CD8-positive, alpha-beta memory T cell (primary cell): ENCODE results near the gene PRKCZ. TPM values are rescaled to one million over a fixed set of nuclear protein-coding genes. Genes with fewer than 3 reads are reported as not detected.

Source experiments
- CTCF ChIA-PET: fragments of 350-600 bp; sonication (Branson Sonifier 250); formaldehyde crosslinking; loops from one replicate; lab custom pipeline; 2021; ENCODE audit warnings: antibody characterized with exemption; lab: Charles Lee
- POLR2A ChIA-PET: fragments of 350-600 bp; sonication (Branson Sonifier 250); formaldehyde crosslinking; loops from one replicate; lab custom pipeline; 2021; ENCODE audit warnings: antibody characterized with exemption; lab: Charles Lee
- DNase-seq, 5 donors: peaks; one replicate each; pipeline versions ENCODE4 v3.0.0 to v3.0.0-alpha.2; 2020 to 2022; ENCODE audit warnings: mixed read lengths in 1 of 5
- H3K27ac ChIP-seq: one replicate; pipeline ENCODE4 v1.7.0; 2013; ENCODE audit warnings: low read depth, mild to moderate bottlenecking, low read length, moderate library complexity
- H3K27me3 ChIP-seq: 2 replicates; pipeline ENCODE4 v1.7.0; 2013; ENCODE audit warnings: low read length, mild to moderate bottlenecking; ENCODE audit not compliant: insufficient read depth, poor library complexity, severe bottlenecking
- H3K36me3 ChIP-seq: 2 replicates; pipeline ENCODE4 v1.7.0; 2013; ENCODE audit warnings: mild to moderate bottlenecking, low read length, moderate library complexity; ENCODE audit not compliant: insufficient read depth
- H3K4me1 ChIP-seq: 2 replicates; pipeline ENCODE4 v1.7.0; 2013; ENCODE audit warnings: mild to moderate bottlenecking, low read length, moderate library complexity; ENCODE audit not compliant: insufficient read depth
- H3K4me3 ChIP-seq: 2 replicates; pipeline ENCODE4 v1.7.0; 2013; ENCODE audit warnings: mild to moderate bottlenecking, low read length
- H3K9me3 ChIP-seq: 2 replicates; pipeline ENCODE4 v1.7.0; 2013; ENCODE audit warnings: mild to moderate bottlenecking, low read length
- H3K27ac Mint-ChIP-seq, 8 donors: one replicate each; pipeline ENCODE4 v1.8.0; 2020 to 2021; ENCODE audit warnings: mixed read lengths in 8 of 8, mild to moderate bottlenecking in 6 of 8, inconsistent platforms in 3 of 8, moderate library complexity in 3 of 8
- H3K27me3 Mint-ChIP-seq, 2 donors: one replicate each; pipeline ENCODE4 v1.8.0; 2020 to 2021; ENCODE audit warnings: mixed read lengths in 2 of 2, mild to moderate bottlenecking in 1 of 2, moderate library complexity in 1 of 2
- H3K36me3 Mint-ChIP-seq, 3 donors: one replicate each; pipeline ENCODE4 v1.8.0; 2020 to 2021; ENCODE audit warnings: mixed read lengths in 3 of 3, inconsistent platforms in 1 of 3, mild to moderate bottlenecking in 1 of 3
- H3K4me1 Mint-ChIP-seq, 3 donors: one replicate each; pipeline ENCODE4 v1.8.0; 2020 to 2021; ENCODE audit warnings: mixed read lengths in 3 of 3, inconsistent platforms in 1 of 3, mild to moderate bottlenecking in 1 of 3
- H3K4me3 Mint-ChIP-seq, 7 donors: one replicate each; pipeline ENCODE4 v1.8.0; 2020 to 2021; ENCODE audit warnings: mixed read lengths in 7 of 7, mild to moderate bottlenecking in 6 of 7, moderate library complexity in 4 of 7, inconsistent platforms in 2 of 7
- H3K9me3 Mint-ChIP-seq, 5 donors: one replicate each; pipeline ENCODE4 v1.8.0; 2020 to 2022; ENCODE audit warnings: mixed read lengths in 5 of 5, mild to moderate bottlenecking in 3 of 5, moderate library complexity in 2 of 5, inconsistent platforms in 1 of 5
- polyA plus RNA-seq: library from polyadenylated mRNA; unstranded; fragments of 300-500 nt; fragmentation: Illumina TruSeq; gene quantifications from one replicate; pipeline ENCODE4 v1.2.3, GENCODE V29; 2021
- total RNA-seq, 2 experiments: library from RNA; stranded (reverse); gene quantifications; one replicate each; pipeline ENCODE4 v1.2.3, GENCODE V29; 2021

Gene PRKCZ
- total and polyA plus RNA-seq, 3 experiments from 2014 or later, result 13.8 to 17.4 (median 15.4) TPM

DNA sequence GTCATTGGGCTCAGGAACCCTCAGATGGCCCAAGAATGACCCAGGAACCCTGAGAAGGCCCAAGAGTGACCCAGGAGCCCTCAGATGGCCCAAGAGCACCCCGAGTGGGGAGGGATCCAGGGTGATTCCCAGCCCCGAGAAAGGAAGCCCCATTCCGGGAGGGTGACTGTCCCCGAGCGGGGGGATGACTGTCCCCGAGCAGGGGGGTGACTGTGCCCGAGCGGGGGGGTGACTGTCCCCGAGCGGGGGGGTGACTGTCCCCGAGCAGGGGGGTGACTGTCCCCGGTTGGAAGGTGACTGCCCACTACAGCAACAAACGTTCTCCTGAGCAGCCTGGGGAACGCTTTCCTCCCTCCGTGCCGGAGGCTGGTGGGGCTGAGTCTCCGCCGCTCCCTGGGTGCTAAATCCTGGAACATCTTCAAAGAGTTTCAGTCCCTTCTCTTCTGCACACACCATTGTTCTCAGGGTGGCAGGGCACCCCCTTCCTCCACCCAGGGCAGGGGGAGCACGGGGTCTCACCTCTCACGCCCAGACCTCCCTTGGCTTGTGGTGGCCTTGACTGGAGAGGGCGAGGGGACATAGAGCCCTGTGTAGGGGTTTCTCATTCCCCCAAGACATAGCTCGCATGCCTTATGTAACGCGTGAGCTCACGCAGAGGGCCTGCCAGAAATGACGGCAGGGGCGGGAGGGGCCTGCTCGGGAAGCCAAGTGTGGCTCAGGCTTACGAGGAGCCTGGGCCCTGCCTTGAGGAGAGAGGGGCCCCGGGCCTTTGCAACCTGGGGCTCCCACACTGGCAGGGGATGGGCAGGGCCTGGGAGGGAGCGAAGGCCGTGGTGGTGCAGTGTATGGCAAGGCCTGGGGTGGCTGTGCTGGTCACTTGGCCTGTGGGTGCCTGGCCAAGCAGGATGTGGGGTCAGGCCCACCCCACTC is 163.6 kb downstream of the PRKCZ start:
- H3K27me3 Mint-ChIP-seq, result no peaks in the 10 kb centered on the region
- Histone ChIP-seq H3K9me3 (no peaks in the 10 kb centered on the region), H3K27me3 (no peaks in the 10 kb centered on the region), H3K36me3 (no peaks in the 10 kb centered on the region), H3K4me1 (peaks cover 15% of the 10 kb centered on the region), H3K27ac (peak overlapping the region; percentile 53), H3K4me3 (no peak overlapping the region)
- ChIA-PET CTCF (interaction anchor here (1.0 kb wide), 1 partner anchor 168 kb away, joined by 4 read pairs; no protein-coding TSS in a partner anchor), POLR2A (no interaction called here)
- peak overlapping the region in 1 of 7 donors; percentile 79 for H3K4me3 Mint-ChIP-seq
- no peaks in the 10 kb centered on the region for H3K36me3 Mint-ChIP-seq
- DNase-seq, result no peak
- no peak overlapping the region for H3K27ac Mint-ChIP-seq
- no peaks in the 10 kb centered on the region for H3K9me3 Mint-ChIP-seq
- peaks cover 0 to 9% (median 0%) of the 10 kb centered on the region in 3 donors for H3K4me1 Mint-ChIP-seq

GRCh38 chr1:2214541-2215241 is 164.5 kb downstream of the PRKCZ start:
- Histone ChIP-seq H3K27ac (no peak overlapping the region), H3K4me3 (no peak overlapping the region), H3K27me3 (no peaks in the 10 kb centered on the region), H3K9me3 (no peaks in the 10 kb centered on the region), H3K4me1 (peaks cover 15% of the 10 kb centered on the region), H3K36me3 (no peaks in the 10 kb centered on the region)
- Mint-ChIP-seq H3K27ac (no peak overlapping the region), H3K36me3 (no peaks in the 10 kb centered on the region), H3K4me1 (peaks cover 0 to 9% (median 0%) of the 10 kb centered on the region in 3 donors), H3K27me3 (no peaks in the 10 kb centered on the region), H3K4me3 (no peak overlapping the region), H3K9me3 (no peaks in the 10 kb centered on the region)
- POLR2A ChIA-PET, result no interaction called here
- no peak for DNase-seq
- CTCF ChIA-PET, result interaction anchor here (1.0 kb wide), 1 partner anchor 167 kb away, joined by 4 read pairs; no protein-coding TSS in a partner anchor

GRCh38 chr1:2215329-2215728 is 165.1 kb downstream of the PRKCZ start:
- no peaks in the 10 kb centered on the region for H3K27me3 ChIP-seq
- DNase-seq, result no peak
- POLR2A ChIA-PET, result interaction anchor here (0.7 kb wide), 1 partner anchor 96 kb away, joined by 3 read pairs; no protein-coding TSS in a partner anchor
- H3K36me3 ChIP-seq, result no peaks in the 10 kb centered on the region
- H3K4me1 Mint-ChIP-seq, result peaks cover 0 to 9% (median 0%) of the 10 kb centered on the region in 3 donors
- CTCF ChIA-PET, result no interaction called here
- H3K27ac ChIP-seq, result no peak overlapping the region
- H3K27me3 Mint-ChIP-seq, result no peaks in the 10 kb centered on the region
- H3K36me3 Mint-ChIP-seq, result no peaks in the 10 kb centered on the region
- H3K27ac Mint-ChIP-seq, result no peak overlapping the region
- H3K9me3 ChIP-seq, result no peaks in the 10 kb centered on the region
- no peaks in the 10 kb centered on the region for H3K9me3 Mint-ChIP-seq
- H3K4me1 ChIP-seq, result peaks cover 15% of the 10 kb centered on the region
- no peak overlapping the region for H3K4me3 ChIP-seq
- H3K4me3 Mint-ChIP-seq, result no peak overlapping the region

DNA sequence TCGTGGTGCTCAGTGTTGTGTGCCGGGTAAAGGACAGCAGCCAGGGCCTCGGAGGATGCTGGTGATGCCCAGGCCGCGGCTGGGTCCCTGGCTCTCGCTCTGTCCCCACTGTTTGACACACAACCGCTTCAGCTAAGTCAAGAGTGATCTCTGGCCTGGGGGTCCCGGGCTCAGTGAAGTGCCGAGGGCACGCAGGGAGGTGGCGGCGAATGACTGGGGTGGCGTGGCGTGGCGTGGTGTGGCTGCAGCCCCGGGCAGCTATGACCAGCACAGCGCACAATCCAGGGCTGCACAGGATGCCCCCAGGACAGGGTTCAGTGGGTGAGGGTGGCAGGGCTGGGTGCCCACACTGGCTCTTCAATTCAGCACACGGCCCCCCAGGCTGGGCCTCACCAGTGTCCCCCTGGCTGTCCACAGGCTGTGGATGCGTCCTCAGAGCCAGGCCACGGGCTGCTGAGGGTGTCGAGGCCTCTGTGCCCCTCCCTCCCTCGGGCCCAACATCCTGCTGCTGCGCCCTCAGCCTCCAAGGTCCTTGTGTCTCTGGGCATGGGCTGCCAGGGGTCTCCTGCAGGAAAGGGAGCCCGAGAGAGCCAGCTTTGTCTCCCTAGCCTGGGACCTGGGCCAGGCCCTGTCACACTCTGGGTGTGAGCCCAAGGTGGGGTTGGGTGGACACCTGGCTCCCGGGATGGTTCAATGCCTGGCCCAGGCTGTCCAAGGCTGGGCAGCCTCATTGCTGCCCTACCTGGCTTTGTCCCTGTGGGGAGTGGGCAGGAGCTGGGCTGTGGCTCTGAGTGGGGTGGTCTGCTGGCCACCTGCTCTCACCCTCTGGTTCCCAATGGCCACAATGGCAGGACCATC is 165.9 kb downstream of the PRKCZ start:
- no peaks in the 10 kb centered on the region for H3K27me3 ChIP-seq
- POLR2A ChIA-PET, result interaction anchor here (0.7 kb wide), 1 partner anchor 95 kb away, joined by 3 read pairs; no protein-coding TSS in a partner anchor
- Mint-ChIP-seq H3K9me3 (no peaks in the 10 kb centered on the region), H3K4me3 (no peak overlapping the region), H3K36me3 (no peaks in the 10 kb centered on the region), H3K27me3 (peaks cover 0 to 1% of the 10 kb centered on the region in 2 donors), H3K4me1 (peaks cover 0 to 9% (median 0%) of the 10 kb centered on the region in 3 donors), H3K27ac (peak overlapping the region in 1 of 8 donors; percentile 86)
- CTCF ChIA-PET, result no interaction called here
- DNase-seq, result no peak
- no peaks in the 10 kb centered on the region for H3K36me3 ChIP-seq
- no peak overlapping the region for H3K27ac ChIP-seq
- no peaks in the 10 kb centered on the region for H3K9me3 ChIP-seq
- no peak overlapping the region for H3K4me3 ChIP-seq
- peaks cover 15% of the 10 kb centered on the region for H3K4me1 ChIP-seq

DNA sequence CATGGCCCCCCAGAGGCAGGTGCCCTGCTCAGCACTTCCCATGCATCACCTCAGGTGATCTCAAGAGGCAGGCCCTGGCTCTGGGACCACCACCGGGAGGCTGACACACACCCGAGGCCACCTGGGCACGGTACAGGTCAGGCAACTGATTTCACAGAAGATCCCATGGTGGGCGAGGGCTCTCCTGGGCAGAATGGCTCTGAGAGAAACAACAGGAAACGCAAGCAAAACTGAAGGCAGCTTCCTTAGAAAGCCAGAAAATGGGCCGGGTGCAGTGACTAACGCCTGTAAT is 166.5 kb downstream of the PRKCZ start:
- peaks cover 15% of the 10 kb centered on the region for H3K4me1 ChIP-seq
- POLR2A ChIA-PET, result no interaction called here
- Mint-ChIP-seq H3K9me3 (no peaks in the 10 kb centered on the region), H3K4me1 (peaks cover 0 to 9% (median 0%) of the 10 kb centered on the region in 3 donors), H3K4me3 (no peak overlapping the region), H3K27me3 (peaks cover 0 to 1% of the 10 kb centered on the region in 2 donors), H3K36me3 (no peaks in the 10 kb centered on the region), H3K27ac (no peak overlapping the region)
- H3K4me3 ChIP-seq, result no peak overlapping the region
- CTCF ChIA-PET, result no interaction called here
- no peak for DNase-seq
- H3K27me3 ChIP-seq, result no peaks in the 10 kb centered on the region
- H3K9me3 ChIP-seq, result no peaks in the 10 kb centered on the region
- no peak overlapping the region for H3K27ac ChIP-seq
- H3K36me3 ChIP-seq, result no peaks in the 10 kb centered on the region

DNA sequence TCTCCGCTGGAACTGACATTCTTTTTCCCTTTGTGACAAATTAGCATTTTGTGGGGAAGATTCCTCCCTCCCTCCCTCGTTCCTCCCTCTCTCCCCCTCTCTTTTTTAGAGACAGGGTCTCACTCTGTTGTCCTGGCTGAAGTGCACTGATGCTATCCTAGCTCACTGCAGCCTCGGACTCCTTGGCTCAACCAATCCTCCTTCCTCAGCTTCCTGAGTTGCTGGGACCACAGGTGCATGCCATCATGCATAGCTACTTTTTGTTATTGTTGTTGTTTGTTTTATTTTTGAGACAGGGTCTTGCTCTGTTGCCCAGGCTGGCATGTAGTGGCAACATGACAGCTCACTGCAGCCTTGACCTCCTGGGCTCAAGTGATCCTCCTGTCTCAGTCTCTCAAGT is 171.1 kb downstream of the PRKCZ start:
- DNase-seq, result no peak
- no peak overlapping the region for H3K4me3 Mint-ChIP-seq
- no peak overlapping the region for H3K27ac ChIP-seq
- H3K4me3 ChIP-seq, result no peak overlapping the region
- H3K9me3 Mint-ChIP-seq, result no peaks in the 10 kb centered on the region
- no peak overlapping the region for H3K27ac Mint-ChIP-seq
- H3K36me3 Mint-ChIP-seq, result no peaks in the 10 kb centered on the region
- no peaks in the 10 kb centered on the region for H3K9me3 ChIP-seq
- POLR2A ChIA-PET, result no interaction called here
- no peaks in the 10 kb centered on the region for H3K4me1 ChIP-seq
- H3K27me3 ChIP-seq, result no peaks in the 10 kb centered on the region
- CTCF ChIA-PET, result no interaction called here
- H3K27me3 Mint-ChIP-seq, result peaks cover 0 to 2% of the 10 kb centered on the region in 2 donors
- H3K4me1 Mint-ChIP-seq, result peaks cover 2 to 5% (median 5%) of the 10 kb centered on the region in 3 donors
- H3K36me3 ChIP-seq, result no peaks in the 10 kb centered on the region

DNA sequence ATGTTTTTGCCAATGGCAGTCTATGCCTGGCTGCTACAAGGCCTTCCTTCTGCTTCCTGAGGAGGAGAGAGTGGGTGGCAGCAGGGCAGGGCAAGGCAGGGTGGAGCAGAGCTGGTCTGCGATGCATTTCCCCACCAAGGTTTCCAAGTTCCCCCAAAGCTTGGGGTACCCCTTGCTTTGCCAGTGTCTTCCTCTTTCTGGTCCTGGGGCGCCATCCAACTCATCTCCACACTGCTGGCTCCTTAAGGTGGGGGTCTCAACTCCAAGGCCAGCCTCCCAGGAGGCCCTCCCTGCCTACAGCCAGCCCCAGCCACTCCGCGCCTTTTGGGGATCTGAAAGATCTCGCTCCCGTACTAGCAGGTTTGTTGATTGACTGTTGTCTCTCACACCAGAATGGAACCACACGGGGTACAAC is 174.0 kb downstream of the PRKCZ start:
- no peaks in the 10 kb centered on the region for H3K36me3 ChIP-seq
- H3K9me3 ChIP-seq, result no peaks in the 10 kb centered on the region
- POLR2A ChIA-PET, result no interaction called here
- no peaks in the 10 kb centered on the region for H3K4me1 ChIP-seq
- no peaks in the 10 kb centered on the region for H3K27me3 ChIP-seq
- CTCF ChIA-PET, result interaction anchor here (1.4 kb wide), 1 partner anchor 77 kb away, joined by 3 read pairs; no protein-coding TSS in a partner anchor
- DNase-seq, result no peak
- H3K27me3 Mint-ChIP-seq, result peaks cover 0 to 6% of the 10 kb centered on the region in 2 donors
- H3K27ac Mint-ChIP-seq, result peak overlapping the region in 3 of 8 donors; percentile 42 to 72 (median 45)
- H3K4me3 Mint-ChIP-seq, result peak overlapping the region in 1 of 7 donors; percentile 52
- H3K4me3 ChIP-seq, result no peak overlapping the region
- H3K27ac ChIP-seq, result no peak overlapping the region
- H3K4me1 Mint-ChIP-seq, result peaks cover 4 to 11% (median 9%) of the 10 kb centered on the region in 3 donors
- H3K9me3 Mint-ChIP-seq, result peaks cover 0 to 2% (median 0%) of the 10 kb centered on the region in 5 donors
- H3K36me3 Mint-ChIP-seq, result peaks cover 0 to 4% (median 0%) of the 10 kb centered on the region in 3 donors
